MM.1S (cell line): ENCODE data around the gene LGALS8.

Experiments used
- DNase-seq: peaks from one replicate; pipeline ENCODE4 v3.0.0-alpha.2; 2015
- H2AFZ ChIP-seq: fragments of 300-600 bp; sonication (generic); 2 replicates; pipeline ENCODE4 v1.6.0; 2016; ENCODE audit warnings: antibody characterized with exemption, low read length
- H3F3A ChIP-seq: fragments of 300-600 bp; sonication (generic); 2 replicates; pipeline ENCODE4 v1.6.1; 2016; ENCODE audit warnings: mild to moderate bottlenecking, antibody characterized with exemption, low read length, moderate library complexity, mixed read lengths; ENCODE audit not compliant: insufficient read depth
- H3K27ac ChIP-seq: fragments of 300-600 bp; sonication (generic); 2 replicates; pipeline ENCODE4 v1.5.1; 2016; ENCODE audit warnings: mild to moderate bottlenecking, low read length
- H3K27me3 ChIP-seq: fragments of 300-600 bp; sonication (generic); replicated peaks from 2 replicates; pipeline ENCODE4 v1.6.0; 2016; ENCODE audit warnings: low read length; ENCODE audit not compliant: insufficient read depth
- H3K36me3 ChIP-seq: fragments of 300-600 bp; sonication (generic); replicated peaks from 2 replicates; pipeline ENCODE4 v1.6.1; 2016; ENCODE audit warnings: mild to moderate bottlenecking, low read length, mixed read lengths; ENCODE audit not compliant: insufficient read depth
- H3K4me1 ChIP-seq: fragments of 300-600 bp; sonication (generic); 2 replicates; pipeline ENCODE4 v1.6.1; 2016; ENCODE audit warnings: low read length, mixed read lengths
- H3K4me2 ChIP-seq: fragments of 300-600 bp; sonication (generic); 2 replicates; pipeline ENCODE4 v1.6.0; 2016; ENCODE audit warnings: low read depth, low read length
- H3K4me3 ChIP-seq: fragments of 300-600 bp; sonication (generic); 2 replicates; pipeline ENCODE4 v1.5.1; 2016; ENCODE audit warnings: low read length, mixed read lengths
- H3K79me2 ChIP-seq: fragments of 300-600 bp; sonication (generic); 2 replicates; pipeline ENCODE4 v1.6.1; 2016; ENCODE audit warnings: mixed run types, low read length, mixed read lengths
- H3K9ac ChIP-seq: fragments of 300-600 bp; sonication (generic); 2 replicates; pipeline ENCODE4 v1.6.1; 2016; ENCODE audit warnings: low read length, mixed read lengths
- H3K9me2 ChIP-seq: fragments of 300-600 bp; sonication (generic); replicated peaks from 2 replicates; pipeline ENCODE4 v1.6.1; 2016; ENCODE audit warnings: mild to moderate bottlenecking, low read length, mixed read lengths; ENCODE audit not compliant: insufficient read depth
- H3K9me3 ChIP-seq: fragments of 300-600 bp; sonication (generic); replicated peaks from 2 replicates; pipeline ENCODE4 v1.6.1; 2016; ENCODE audit warnings: mild to moderate bottlenecking, low read length, mixed read lengths; ENCODE audit not compliant: insufficient read depth
- H4K20me1 ChIP-seq: fragments of 300-600 bp; sonication (generic); 2 replicates; pipeline ENCODE4 v1.6.1; 2016; ENCODE audit warnings: mild to moderate bottlenecking, low read length, moderate library complexity, mixed read lengths; ENCODE audit not compliant: insufficient read depth
- EZH2 ChIP-seq: fragments of 300-600 bp; sonication (generic); optimal IDR thresholded peaks from 2 replicates; pipeline ENCODE3; 2017; ENCODE audit warnings: low read depth, mild to moderate bottlenecking, antibody characterized with exemption, low read length, mixed read lengths
- EZH2phosphoT487 ChIP-seq: fragments of 300-600 bp; sonication (generic); IDR thresholded peaks from 2 replicates; pipeline ENCODE4 v1.6.1; 2018; ENCODE audit warnings: antibody characterized with exemption, low read length
- TF ChIP-seq, protein P1 (sequence below): fragments of 300-600 bp; sonication (generic); IDR thresholded peaks from 2 replicates; pipeline ENCODE4 v1.5.1; 2016; ENCODE audit warnings: antibody characterized with exemption, low read length, mixed read lengths

LGALS8 gene

DNA sequence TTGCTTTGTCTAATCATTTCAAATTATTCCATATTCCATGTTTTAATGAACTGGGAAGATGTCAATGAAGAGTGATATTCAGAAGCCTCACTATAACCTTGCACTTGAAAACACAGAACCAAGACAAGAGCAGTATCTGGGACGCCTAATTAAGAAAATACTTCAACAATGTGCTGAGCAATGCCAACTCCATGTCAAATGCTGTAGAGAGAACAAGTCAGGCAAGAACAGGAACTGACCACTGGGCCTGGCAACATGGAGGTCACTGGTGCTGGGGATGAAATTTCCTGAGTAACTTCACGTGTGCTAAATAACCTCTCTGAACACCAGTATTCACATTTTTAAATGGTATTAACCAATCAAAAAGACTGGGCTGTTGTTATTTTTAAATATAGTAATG lies 57.7 kb downstream of the LGALS8 start:
- no peaks in the 10 kb centered on the region for H3K27me3 ChIP-seq
- no peaks in the 10 kb centered on the region for H3K9me2 ChIP-seq
- H2AFZ ChIP-seq = no peak overlapping the region
- H3K27ac ChIP-seq = no peak overlapping the region
- no peak overlapping the region for H3K4me2 ChIP-seq
- no peak overlapping the region for H3K9ac ChIP-seq
- no peaks in the 10 kb centered on the region for H3K79me2 ChIP-seq
- no peak for DNase-seq
- no peaks in the 10 kb centered on the region for H3K9me3 ChIP-seq
- H3K4me1 ChIP-seq = no peaks in the 10 kb centered on the region
- no peaks in the 10 kb centered on the region for H4K20me1 ChIP-seq
- peaks cover 23% of the 10 kb centered on the region; the same call in 1 of the 2 replicates for H3K36me3 ChIP-seq
- TF ChIP-seq, protein P1, sequence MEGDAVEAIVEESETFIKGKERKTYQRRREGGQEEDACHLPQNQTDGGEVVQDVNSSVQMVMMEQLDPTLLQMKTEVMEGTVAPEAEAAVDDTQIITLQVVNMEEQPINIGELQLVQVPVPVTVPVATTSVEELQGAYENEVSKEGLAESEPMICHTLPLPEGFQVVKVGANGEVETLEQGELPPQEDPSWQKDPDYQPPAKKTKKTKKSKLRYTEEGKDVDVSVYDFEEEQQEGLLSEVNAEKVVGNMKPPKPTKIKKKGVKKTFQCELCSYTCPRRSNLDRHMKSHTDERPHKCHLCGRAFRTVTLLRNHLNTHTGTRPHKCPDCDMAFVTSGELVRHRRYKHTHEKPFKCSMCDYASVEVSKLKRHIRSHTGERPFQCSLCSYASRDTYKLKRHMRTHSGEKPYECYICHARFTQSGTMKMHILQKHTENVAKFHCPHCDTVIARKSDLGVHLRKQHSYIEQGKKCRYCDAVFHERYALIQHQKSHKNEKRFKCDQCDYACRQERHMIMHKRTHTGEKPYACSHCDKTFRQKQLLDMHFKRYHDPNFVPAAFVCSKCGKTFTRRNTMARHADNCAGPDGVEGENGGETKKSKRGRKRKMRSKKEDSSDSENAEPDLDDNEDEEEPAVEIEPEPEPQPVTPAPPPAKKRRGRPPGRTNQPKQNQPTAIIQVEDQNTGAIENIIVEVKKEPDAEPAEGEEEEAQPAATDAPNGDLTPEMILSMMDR = no peak
- TF ChIP-seq EZH2 = no peak
- no peak for TF ChIP-seq EZH2phosphoT487
- no peak overlapping the region for H3K4me3 ChIP-seq
- H3F3A ChIP-seq = no peaks in the 10 kb centered on the region

GRCh38 chr1:236589531-236589930 lies 65.7 kb downstream of the LGALS8 start:
- H3F3A ChIP-seq = no peaks in the 10 kb centered on the region
- H3K27me3 ChIP-seq = no peaks in the 10 kb centered on the region
- H3K4me2 ChIP-seq = no peak overlapping the region
- no peak overlapping the region for H3K27ac ChIP-seq
- no peaks in the 10 kb centered on the region for H3K9me3 ChIP-seq
- H3K79me2 ChIP-seq = peaks cover 3% of the 10 kb centered on the region; the same call in 1 of the 2 replicates
- no peak for DNase-seq
- H3K4me3 ChIP-seq = no peak overlapping the region
- H3K9me2 ChIP-seq = no peaks in the 10 kb centered on the region
- H3K9ac ChIP-seq = no peak overlapping the region
- TF ChIP-seq EZH2phosphoT487 (no peak), EZH2 (no peak)
- TF ChIP-seq, protein P1 = no peak
- H4K20me1 ChIP-seq = no peaks in the 10 kb centered on the region; the same call in 1 of the 2 replicates
- H3K36me3 ChIP-seq = peaks cover 45% of the 10 kb centered on the region; the same call in 1 of the 2 replicates
- no peaks in the 10 kb centered on the region for H3K4me1 ChIP-seq
- no peak overlapping the region for H2AFZ ChIP-seq

GRCh38 chr1:236590553-236591150 lies 66.9 kb downstream of the LGALS8 start:
- peaks cover 34% of the 10 kb centered on the region; the same call in 1 of the 2 replicates for H3K36me3 ChIP-seq
- no peaks in the 10 kb centered on the region for H3F3A ChIP-seq
- H3K9me3 ChIP-seq = no peaks in the 10 kb centered on the region
- H4K20me1 ChIP-seq = no peaks in the 10 kb centered on the region; the same call in 1 of the 2 replicates
- H2AFZ ChIP-seq = no peak overlapping the region
- H3K9ac ChIP-seq = no peak overlapping the region
- H3K9me2 ChIP-seq = no peaks in the 10 kb centered on the region
- H3K27me3 ChIP-seq = no peaks in the 10 kb centered on the region
- H3K79me2 ChIP-seq = peaks cover 3% of the 10 kb centered on the region; the same call in 1 of the 2 replicates
- H3K4me1 ChIP-seq = no peaks in the 10 kb centered on the region
- TF ChIP-seq, protein P1 = no peak
- TF ChIP-seq EZH2phosphoT487 = no peak
- TF ChIP-seq EZH2 = no peak
- no peak overlapping the region for H3K4me3 ChIP-seq
- H3K4me2 ChIP-seq = no peak overlapping the region
- H3K27ac ChIP-seq = no peak overlapping the region
- DNase-seq = no peak
